OCI-LY3 (cell line): ENCODE results near the gene C2CD4B.

ENCODE experiments used
- EZH2phosphoT487 ChIP-seq: fragments of 200-600 bp; shearing (Covaris generic); IDR thresholded peaks from 2 replicates; pipeline ENCODE4 v1.6.1; 2018; ENCODE audit warnings: antibody characterized with exemption, mixed run types, low read depth
- TF ChIP-seq, protein P1 (sequence below): fragments of 200-600, 300-600 bp; sonication (generic); IDR thresholded peaks from 2 replicates; pipeline ENCODE4 v1.5.1; 2014; ENCODE audit warnings: antibody characterized with exemption, low read length, low read depth

DNA sequence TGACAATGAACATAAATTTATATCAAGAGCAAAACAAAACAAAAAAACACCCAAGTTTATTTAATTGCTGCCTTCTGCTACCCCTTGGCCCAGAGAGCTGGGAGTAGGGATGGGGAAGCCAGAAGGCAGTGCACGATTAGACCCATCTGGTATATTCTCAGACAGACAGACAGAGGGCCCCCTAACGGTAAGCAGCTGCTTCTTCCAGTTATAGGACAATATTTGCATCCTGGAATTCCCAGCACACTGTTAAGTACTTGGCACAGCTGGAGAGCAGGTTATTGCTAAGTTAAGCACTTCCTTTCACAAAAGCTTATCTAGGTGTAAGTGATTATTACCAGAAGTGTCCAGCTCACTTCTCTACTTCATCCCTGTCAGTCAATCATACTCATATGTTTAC is 39.3 kb downstream of the C2CD4B start:
- TF ChIP-seq, protein P1, sequence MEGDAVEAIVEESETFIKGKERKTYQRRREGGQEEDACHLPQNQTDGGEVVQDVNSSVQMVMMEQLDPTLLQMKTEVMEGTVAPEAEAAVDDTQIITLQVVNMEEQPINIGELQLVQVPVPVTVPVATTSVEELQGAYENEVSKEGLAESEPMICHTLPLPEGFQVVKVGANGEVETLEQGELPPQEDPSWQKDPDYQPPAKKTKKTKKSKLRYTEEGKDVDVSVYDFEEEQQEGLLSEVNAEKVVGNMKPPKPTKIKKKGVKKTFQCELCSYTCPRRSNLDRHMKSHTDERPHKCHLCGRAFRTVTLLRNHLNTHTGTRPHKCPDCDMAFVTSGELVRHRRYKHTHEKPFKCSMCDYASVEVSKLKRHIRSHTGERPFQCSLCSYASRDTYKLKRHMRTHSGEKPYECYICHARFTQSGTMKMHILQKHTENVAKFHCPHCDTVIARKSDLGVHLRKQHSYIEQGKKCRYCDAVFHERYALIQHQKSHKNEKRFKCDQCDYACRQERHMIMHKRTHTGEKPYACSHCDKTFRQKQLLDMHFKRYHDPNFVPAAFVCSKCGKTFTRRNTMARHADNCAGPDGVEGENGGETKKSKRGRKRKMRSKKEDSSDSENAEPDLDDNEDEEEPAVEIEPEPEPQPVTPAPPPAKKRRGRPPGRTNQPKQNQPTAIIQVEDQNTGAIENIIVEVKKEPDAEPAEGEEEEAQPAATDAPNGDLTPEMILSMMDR, result peak; percentile 57
- no peak for TF ChIP-seq EZH2phosphoT487
